GM19324 (cell line): ENCODE measurements around the gene AGER.
"Not testable (repeated sequence)": the region's sequence is repeated elsewhere in the genome, so short reads cannot be mapped to it uniquely, and the experiment has no call there.

Experiments
- ATAC-seq: cut with Tn5 transposase; IDR thresholded peaks from one replicate; pipeline ENCODE4 v1.9.1; 2021; ENCODE audit warnings: mild to moderate bottlenecking, moderate library complexity; ENCODE audit not compliant: unreplicated experiment, low FRiP score

Gene AGER

GRCh38 chr6:32187725-32188380 is 3.8 kb upstream of the AGER start:
- ATAC-seq, result not testable (repeated sequence)

DNA sequence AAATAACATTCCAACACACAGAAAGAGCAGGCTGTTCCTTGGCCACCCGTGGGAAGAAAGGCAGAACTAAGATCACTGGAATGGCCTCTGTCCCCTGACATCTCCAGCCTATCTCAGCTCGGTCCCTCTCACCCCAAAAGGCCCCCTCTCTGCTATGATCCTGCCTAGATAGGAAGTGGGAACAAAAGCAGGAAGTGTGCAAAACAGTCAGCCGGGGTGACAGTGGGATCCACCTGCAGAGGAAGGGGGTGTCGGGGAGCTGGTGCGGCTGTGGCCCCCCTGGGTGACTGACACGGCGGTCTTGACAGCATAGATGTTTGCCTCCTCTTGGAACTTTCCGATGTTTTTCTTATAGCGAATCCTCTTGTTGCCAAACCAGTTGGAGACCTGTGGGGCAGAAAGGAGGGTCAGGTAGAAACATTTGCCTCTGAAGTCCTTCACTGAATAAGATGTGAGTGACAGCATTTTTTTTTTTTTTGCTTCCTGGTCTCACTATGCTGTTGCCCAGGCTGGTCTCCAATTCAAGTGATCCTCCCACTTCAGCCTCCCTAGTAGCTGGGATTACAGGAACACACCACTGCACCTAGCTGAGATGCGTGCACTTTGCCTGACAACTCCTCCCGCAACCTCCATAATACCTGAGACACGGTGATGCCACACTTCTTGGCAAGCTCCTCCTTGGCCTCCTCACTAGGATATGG is 3.1 kb upstream of the AGER start:
- ATAC-seq, result no peak

DNA sequence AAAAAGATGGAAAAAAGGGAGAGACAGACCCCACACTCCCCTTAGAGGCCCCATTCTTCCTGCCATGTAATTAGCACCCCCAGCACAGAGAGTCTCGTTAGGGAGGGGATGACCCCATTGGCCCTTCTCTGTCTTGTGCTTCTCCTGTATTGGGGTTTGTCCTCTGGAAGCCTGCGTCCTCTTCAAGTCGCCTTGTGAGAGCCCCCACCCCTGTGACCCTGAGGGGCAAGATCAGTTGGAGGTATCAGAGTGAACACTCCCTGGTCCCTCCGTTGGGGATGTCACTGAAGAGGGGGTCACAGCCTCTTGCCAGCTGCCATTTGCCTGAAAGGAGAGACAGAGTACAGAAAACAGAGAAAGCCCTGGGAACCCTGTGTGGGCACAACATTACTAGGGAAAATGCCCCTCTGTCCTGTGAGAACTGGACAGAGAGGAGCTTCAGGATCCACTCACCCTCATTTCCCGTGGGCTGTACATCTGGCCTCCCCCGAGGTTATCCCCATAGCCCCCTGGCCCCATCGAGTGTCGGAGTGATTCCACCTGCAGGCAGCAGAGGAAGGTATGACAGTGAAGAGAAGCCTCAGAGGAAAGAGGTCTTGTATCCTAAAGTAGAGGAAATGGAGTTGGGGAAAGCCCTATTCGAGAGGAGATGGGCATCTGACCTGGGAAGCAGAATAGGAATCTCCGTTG is 2.2 kb upstream of the AGER start:
- ATAC-seq, result not testable (repeated sequence)

DNA sequence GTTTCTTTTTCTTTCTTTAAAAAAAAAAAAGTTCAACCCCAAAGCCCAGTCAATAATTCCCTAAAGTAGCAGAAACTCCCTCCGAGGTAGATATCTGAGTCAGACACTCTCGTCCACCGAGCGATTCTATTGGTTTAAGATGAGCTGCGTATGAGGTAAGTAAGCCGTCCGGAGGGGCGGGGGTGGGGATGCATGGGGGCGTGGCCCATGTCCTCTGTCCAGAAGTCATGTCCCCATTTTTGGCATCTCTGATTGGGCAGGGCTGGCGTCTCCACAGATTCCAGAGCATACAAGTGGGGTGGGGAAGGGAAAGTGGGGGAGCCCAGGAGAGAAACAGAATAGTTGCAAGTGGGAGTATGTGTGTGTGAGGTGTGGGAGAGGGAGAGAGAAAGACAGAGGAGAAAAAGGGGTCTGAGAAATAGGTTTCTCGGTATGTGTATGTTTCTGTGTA is 1.7 kb upstream of the AGER start:
- not testable (repeated sequence) for ATAC-seq

DNA sequence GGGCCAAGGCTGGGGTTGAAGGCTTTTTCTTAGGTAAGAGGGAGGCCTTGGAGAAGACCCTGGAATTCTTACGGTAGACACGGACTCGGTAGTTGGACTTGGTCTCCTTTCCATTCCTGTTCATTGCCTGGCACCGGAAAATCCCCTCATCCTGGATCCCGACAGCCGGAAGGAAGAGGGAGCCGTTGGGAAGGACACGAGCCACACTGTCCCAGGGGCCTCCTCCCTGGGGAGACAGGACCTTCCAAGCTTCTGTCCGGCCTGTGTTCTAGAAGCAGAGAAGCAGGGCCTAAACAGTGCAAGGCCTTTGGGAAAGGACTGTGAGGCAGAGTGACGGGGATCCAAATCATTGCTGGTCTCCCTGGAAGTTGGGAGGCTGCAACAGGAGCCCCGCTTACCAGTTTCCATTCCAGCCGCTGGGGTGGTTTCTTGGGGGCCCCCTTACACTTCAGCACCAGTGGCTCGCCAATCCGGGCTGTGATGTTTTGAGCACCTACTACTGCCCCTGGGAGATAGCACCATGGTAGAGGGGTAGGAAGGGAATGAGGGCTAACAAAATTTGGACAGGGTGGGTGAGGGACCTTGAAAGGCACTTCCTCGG is 470 bp downstream of the AGER start:
- no peak for ATAC-seq

- ATAC-seq, result no peak
Observed at GRCh38 chr6:32183030-32183429, 1.0 kb downstream of the AGER start.

DNA sequence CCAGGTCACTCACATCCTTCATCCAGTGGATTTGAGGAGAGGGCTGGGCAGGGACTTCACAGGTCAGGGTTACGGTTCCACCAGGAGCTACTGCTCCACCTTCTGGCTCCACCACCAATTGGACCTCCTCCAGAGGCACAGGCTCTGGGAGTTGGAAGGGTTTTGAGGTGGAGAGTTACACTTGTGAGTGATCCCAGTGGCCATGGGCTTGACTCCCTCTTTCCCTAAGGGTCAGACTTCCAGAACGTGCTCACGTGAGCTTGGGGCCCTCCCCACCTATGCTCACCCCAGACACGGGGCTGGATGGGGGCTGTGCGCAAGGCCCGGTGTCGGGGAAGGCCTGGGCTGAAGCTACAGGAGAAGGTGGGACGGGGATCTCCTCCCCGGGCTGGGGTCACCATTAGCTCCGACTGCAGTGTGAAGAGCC is 1.5 kb downstream of the AGER start:
- ATAC-seq, result no peak

GRCh38 chr6:32181915-32182529 is 2.0 kb downstream of the AGER start:
- ATAC-seq, result no peak

DNA sequence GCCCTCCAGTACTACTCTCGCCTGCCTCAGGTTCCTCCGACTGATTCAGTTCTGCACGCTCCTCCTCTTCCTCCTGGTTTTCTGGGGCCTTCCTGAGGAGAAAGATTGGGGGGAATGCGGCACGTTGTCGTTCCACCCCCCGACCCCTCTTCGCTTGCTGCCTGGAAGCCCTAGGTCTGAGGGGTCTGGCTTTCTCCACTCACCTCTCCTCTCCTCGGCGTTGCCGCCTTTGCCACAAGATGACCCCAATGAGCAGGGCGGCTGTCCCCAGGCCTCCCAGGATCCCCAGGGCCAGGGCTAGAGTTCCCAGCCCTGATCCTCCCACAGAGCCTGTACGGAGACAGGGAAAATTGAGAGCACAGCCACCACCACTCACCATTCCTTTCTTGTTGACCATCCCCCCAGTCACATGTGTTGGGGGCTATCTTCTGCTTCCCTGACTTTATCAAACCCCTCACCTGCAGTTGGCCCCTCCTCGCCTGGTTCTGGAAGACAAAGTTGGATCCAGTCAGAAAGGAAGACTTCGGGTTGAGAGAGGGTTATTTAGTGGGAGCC is 2.8 kb downstream of the AGER start:
- ATAC-seq, result no peak

DNA sequence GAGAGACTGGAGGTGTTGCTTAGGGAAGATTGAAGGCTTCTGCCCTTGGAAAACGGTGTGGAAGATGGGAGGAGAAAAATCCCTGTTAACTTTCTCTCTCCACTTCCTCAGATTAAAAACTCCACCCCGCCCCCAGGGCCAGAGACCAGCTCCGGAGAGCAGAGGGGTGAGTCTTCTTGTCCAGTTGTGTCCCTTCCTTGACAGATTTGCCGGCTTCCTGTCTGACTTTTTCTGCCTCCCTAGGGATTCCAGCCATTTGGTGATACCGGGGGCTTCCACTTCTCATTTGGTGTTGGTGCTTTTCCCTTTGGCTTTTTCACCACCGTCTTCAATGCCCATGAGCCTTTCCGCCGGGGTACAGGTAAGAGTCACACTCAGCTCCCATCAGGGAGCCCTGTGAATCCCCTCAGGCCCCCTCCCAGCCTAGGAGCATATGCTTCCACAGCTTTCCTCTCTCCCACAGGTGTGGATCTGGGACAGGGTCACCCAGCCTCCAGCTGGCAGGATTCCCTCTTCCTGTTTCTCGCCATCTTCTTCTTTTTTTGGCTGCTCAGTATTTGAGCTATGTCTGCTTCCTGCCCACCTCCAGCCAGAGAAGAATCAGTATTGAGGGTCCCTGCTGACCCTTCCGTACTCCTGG is 4.2 kb downstream of the AGER start:
- ATAC-seq, result no peak

DNA sequence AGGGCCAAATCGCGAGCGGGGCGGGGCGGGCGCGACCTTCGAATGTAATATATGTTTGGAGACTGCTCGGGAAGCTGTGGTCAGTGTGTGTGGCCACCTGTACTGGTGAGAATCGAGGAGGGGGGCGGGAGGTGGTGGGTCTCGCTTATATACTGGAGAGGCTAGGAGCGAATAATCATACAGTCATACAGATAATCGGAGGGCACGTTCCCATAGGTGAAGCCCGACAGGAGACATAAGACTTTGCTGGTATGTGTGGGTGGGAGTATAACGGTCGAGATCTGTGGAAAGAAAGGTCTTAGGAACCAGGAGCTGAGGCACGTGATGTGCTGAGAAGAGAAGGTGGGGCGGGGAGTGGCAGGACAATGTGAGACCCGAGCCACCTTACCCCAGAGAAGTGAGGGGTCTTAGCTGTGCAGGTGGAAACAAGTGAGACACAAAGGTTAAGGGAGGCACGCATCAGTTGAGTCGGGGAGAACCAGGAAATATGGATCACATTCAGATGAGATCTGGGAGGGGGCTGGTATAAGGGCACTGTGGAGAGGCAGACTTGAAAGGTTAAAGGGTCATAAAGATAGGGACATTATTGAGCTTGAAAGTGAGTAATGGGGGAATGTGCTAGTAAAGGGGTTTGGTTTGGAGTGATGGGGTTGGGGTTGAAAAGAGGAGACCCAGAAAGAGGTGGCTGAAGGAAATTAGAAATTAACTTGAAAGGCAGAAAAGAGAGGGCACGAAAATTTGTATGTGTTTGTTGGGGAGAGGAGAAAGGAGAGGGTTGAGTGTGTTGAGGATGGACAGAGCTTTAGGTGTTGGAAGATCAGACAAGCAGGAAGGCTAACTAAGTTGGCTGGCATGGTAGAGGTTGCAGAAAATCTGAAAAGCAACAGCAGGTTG is 5.3 kb downstream of the AGER start:
- no peak for ATAC-seq

GRCh38 chr6:32177788-32178546 is 6.1 kb downstream of the AGER start, which contains the start of gene RNF5:
Gene RNF5 (plus strand): TSS chr6:32178405. CDS start chr6:32178512, 107 bp downstream.
- peak; percentile 82 for ATAC-seq

DNA sequence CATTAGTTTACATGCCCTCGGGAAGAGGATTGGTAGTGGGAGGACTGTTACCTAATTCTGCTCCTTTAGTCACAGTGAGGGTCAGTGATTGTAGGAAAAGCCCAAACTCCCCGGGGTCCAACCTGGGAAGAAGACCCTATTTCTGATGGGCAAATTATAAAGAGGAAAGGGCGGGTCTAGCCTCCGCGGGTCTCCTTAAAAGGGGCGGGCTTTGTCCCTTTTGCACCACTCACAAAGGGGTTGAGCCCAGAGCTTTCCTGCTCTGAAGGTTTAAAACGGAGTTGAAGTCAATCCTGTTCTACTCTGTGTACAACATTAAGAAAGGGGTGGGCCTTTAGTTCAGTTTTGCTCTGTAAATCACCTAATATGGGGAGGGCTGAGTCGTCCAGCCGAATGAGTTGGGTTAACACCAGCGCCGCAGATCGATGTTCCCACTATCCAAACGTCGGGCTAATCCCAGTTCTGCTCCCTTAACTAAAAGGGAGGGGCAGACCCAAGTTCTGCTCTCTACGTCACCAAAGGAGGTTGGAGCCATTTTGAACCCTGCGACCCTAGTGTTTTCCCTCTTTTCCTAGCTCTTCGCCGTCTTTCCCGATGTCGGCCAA is 6.8 kb downstream of the AGER start:
- no peak for ATAC-seq

DNA sequence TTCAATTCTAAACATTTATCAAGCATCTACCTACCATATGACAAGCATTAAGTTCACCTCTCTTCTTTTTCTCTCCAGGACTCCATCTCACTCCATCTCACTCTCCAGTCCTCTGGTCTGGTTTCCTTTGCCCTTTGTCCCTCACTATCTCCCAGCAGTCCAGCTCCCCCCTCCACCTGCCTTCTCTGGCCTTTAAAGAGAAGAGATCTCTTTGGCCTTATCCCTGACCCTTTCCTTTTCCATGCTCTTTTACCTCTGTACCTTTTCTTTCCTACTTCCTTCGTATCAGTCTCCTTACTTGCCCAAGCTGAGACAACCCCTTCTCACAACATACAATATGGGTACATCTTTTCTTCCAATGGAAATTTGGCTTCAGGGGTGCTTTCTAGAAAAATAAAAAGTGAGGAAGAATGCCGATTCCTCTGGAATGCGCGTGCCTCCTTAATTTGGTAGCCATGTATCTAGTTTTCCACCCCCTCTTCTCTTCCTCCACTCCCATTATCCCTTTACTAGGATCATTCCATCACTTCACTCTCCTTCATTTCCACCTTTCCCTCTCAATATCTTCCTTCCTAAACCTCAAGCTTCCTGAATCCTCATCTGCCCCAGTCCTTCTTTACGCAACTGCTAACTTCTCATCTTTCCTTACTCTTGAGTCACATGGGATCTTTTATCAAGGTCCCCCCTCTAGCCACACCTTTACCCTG is 7.4 kb downstream of the AGER start:
- no peak for ATAC-seq

DNA sequence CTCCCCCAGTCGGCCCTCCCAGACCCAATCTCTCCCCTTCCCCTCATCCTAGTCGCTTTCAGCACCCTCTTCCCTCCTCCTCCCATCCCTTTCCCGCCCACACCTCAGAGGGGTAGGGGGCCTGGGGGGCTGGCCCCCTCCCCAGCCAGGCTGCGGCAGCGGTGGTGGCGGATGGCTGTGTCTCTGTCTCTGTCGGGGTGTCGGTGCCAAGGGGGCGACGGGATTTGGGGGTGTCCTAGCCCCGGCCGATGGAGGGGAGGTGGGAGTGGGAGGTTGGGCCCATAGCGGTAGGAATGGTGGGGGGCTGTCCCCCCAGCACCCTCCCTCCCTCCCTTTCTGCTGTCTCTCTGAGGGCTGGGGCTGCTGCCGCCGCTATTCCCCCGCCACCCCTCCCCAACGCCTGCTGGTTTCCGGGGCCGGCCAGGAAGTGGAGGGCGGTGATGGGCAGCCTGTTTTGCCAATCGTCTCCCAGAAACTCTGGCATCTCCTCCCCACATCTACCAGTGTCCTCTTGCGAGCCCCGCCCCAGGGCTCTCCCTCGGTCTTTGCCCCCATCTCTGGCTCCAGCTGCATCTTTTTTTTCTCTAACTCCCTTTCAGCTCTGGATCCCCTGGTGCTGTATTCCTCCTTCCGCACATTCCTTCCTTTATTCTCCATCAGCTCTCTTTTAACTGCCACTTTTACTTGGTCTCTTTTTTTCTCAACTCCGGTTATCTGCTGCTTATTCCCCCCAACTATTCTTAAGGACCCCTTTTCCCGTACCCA is 8.2 kb downstream of the AGER start, which contains the start of gene AGPAT1:
AGPAT1 (minus strand) TSS at position 374 of the 765 bp plus-strand sequence. CDS start 4,588 bp downstream, outside the sequence.
- ATAC-seq, result peak; percentile 39

DNA sequence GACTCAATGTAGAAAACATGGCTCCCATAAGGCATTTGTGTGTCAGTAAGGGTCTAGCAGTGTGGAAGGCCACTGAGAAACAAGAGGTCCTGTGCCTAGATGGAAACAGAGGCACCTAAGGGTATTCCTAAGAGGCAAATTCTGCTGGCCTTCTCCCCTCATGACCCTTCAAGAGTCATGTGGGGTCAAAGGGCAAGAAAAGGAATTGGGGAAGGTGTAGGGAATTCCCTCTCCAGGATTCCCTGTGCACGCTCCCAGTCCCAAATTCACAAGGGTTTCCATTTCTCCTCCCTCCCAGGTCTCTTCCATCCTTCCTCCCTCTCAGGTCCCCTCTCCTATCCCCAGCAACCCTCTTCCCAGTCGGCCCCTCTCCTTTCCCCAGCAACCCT is 8.7 kb downstream of the AGER start:
- no peak for ATAC-seq
